RPMI8226 (cell line): Measurements from ENCODE around the gene CASP3.
"Not testable (repeated sequence)": the region's sequence is repeated elsewhere in the genome, so short reads cannot be mapped to it uniquely, and the experiment has no call there.

Experiments used
- DNase-seq: peaks from one replicate; pipeline ENCODE4 v3.0.0-alpha.2; 2015

Gene CASP3

DNA sequence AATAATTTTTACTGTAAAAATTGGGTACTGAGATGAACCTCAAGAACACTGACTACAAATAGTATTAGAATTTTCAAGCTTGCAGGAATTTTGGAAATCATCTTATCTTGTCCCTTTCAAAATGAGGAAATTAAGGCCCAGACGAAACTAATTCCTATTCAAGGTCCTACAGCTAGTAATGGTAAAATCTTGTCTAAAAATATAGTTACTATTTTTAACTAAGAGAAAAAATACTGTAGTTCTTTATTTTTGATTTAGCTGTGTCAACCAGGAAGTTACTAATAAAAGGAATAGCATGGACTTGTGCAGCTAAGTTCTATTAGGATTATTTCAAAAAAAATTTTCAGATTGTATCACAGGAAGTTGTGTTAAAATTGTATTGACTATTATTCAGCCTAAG lies 13.0 kb upstream of the CASP3 start:
- no peak for DNase-seq

- no peak for DNase-seq
Measured at GRCh38 chr4:184660978-184661377, 11.7 kb upstream of the CASP3 start.

GRCh38 chr4:184657820-184658219 lies 8.6 kb upstream of the CASP3 start:
- DNase-seq, result not testable (repeated sequence)

DNA sequence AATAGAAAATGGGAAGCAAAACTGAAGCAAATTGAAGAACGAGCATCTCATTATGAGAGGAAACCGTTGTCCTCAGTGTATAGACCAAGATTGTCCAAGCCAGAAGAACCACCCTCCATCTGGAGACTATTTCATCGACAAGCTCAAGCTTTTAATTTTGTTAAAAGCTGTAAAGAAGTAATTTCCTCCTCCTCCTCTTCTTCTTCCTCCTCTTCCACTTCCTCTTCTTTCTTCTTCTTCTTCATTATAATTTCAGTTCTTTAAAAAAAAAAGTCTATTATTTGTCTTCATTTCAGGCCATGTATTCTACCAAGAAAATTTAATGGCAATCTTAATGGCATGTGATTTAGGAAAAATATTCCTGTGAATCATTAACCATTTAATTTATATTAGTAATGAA lies 7.9 kb upstream of the CASP3 start:
- no peak for DNase-seq

DNA sequence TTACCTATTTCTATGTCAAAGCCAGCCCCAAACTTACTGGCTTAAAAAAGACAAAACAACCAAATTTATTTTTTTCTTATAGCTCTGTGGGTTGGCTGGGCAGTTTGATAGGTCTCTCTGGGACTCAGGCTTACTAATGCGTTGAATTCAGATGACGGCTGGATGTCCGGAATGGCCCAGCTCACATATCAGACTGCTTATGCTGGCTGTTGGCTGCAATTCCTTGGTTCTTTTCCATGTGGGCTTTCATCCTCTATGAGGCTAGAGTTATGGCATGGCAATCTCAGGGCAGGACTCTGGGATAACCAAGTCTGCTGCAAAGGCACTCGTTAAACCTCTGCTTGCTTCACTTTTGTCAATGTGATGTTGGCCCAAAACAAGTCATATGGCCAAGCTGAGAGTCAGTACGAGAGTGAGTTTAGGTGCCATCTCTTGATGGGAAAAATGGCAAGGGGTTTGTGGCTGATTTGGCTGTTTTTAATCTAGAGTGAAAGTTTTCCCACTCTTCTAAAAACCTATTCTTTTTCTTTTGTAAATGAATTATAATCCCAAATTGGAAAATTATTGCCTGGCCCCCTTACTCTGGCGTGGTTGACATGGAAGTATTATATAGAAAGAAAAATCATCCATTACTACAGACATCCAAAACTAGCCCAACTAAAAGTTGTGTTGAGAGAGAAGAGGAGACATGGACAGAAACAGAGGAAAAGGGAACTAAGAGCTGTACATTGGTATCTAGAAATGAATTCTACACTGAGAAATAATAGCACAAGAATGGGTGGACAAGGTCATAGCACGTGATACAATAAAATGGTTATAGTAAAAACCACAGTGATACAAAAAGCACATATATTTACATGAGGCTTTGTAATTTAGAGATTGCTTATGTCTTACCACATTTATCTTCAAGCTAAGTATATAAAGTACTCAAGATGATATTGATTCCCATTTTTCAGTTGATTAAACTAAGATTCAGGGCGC lies 6.9 kb upstream of the CASP3 start:
- DNase-seq, result no peak

GRCh38 chr4:184653650-184654049 lies 4.4 kb upstream of the CASP3 start:
- DNase-seq, result no peak

- not testable (repeated sequence) for DNase-seq
Measured at GRCh38 chr4:184652681-184653080, 3.4 kb upstream of the CASP3 start.

DNA sequence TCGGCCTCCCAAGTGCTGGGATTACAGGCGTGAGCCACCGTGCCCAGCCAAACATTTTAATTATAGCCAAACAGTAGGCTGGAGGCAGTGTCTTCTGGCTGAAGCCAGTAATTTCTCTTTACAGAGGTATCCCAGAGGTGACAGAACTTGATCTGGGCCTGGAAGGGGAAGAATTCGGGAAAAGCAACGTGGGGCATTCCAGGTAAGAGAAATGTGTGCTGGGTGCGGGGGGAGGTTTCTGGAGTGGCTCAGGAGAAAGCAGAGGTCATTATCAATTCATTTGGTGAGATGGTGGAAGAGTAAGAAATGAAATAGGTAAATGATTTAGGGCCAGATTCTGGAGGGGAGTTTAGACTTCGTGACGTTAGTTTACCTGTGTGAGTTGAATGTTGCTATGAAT lies 2.7 kb upstream of the CASP3 start:
- DNase-seq, result no peak

DNA sequence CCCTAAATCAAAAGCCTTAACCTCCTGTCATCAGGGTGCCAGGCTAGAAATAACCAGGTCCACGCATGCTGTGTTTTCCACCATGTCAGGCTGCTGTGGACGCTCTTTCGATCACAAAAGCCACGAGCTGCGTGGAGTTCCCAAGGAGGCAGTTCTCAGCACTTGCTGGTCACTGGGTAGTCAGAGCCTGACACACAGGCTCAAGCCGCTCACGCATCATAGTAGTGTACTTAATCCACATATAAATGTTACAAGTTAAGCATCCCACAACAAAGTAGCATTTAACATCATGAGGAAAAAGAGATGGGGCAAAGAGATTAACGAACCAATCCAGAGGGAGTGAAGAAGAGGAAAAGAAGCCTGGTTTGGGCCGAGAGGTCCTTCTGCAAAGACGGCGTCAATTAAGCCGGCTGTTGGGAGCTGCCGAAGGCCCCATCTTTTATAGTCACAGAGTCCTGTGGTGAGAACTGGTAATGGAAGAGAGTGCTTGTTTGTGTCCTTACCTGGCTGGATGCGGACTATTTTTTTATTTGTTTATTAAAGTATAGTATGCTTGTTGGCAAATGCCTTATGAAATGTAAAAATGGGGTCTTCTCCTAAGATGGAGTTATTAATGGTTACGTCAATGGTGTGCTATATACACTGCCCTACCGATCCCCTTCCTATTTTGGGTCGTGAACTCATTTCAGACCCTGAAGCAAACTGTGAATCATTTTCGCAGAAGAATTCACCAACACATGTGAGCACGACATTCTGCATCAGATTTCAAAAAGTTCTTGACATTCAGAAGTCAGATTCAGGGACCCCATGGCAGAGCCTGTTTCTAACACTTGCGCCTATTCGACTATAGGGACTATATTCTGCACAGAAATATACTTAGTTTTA lies 966 bp upstream of the CASP3 start:
- peak; percentile 29 for DNase-seq

DNA sequence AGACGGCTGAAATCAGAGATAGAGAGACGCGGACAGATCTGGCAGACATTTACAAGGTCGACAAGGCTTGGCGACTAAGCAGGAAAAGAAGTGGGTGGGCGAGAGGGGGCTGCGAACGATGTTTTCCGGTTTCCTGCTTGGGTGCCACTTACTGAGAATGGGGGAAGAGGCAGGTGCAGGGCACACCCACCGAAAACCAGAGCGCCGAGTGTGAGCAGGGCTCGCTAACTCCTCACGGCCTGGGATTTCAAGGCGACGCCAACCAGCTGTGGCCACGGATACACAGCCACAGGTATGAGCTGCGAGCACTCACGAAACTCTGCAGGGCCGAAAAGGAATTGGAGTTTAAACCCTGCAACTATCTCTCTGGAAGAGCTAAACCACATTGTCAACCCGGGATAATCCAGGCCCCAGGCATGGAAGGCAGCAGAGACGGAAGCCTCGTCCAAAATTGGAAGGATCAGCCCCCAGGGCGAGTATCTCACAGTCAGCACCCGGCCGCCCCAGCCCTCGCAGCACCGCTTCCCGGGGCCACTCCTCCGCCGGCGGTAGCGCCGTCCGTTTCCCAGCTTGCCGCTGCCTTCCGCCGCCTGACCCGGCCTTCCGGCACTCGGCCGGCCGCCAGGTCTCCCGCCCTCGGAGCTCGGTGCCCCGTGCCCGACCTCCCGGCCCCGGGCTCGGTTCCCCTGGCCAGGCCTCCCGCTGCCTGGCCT lies 778 bp downstream of the CASP3 start:
- peak; percentile 67 for DNase-seq

- DNase-seq, result no peak
Measured at GRCh38 chr4:184648054-184648312, 1.3 kb downstream of the CASP3 start.

DNA sequence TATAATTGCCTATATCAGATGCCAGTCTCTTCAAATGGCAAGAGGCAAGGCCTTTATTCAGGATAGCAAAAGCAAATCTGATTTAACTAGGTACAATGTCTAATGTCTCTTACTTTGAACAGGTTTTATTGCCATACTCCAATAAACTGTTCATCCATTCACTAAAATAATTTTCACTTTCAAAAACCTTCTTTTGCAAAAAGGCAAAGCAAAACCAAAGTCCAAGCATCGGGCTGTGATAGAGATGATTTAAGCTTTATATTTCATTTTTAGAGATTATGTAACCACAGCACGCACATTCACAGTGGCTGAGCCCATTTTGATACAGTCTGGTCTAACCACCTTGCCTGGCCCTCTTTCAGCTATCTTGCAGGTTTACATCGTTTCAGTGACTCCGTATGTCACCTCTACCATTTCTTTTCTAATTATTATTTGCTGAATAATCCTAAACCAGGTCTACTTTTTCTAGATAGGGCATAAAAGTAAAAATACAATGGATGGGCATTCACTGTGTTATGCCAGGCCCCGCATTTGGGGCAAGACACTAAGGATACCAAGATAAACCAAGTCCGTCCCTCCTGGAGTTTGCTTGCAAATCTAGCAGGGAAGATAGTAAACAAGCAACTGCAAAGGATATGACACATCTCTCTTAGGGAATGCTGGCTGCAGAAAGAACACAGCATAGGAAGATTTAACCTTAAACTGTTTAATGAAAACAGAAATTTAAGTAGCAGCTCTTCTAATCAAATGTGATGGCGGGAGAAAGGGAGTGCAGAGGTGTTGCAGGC lies 1.8 kb downstream of the CASP3 start:
- DNase-seq, result peak; percentile 4

DNA sequence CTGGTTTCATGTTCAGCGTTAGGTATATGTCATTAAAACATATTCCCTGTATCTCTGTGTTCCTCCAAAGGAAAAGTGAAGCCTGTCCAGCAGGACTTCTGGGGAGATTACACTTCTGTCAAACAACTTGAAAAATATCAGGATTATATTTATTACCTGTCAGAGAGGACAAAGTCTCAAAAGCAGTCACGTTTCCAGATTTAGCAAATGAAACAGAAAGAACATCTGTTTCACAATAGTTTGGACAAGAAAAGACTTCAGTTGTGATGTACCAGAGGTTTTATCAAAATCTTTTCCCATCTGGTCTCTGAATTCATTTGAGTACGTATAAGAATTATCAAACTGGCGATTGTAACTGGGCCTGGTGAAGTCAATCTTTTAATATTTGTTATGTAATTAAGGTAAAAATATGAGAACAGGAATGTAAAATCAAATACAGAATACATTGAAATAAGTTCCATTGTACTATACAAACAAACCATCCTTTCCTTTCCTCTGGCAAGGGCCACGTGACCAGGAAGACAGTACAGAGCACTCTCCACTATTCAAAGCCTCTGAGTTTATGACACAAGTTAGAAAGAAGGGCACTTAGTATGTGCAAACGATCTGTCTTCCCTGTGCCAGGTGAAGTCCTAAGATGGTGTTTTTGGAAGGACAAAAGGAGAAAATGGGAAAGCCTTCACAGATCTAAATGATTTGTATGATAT lies 3.2 kb downstream of the CASP3 start:
- no peak for DNase-seq

GRCh38 chr4:184644553-184645307 lies 4.5 kb downstream of the CASP3 start:
- DNase-seq, result no peak

GRCh38 chr4:184643731-184644130 lies 5.5 kb downstream of the CASP3 start:
- DNase-seq, result no peak

GRCh38 chr4:184641451-184641850 lies 7.8 kb downstream of the CASP3 start:
- DNase-seq, result no peak

DNA sequence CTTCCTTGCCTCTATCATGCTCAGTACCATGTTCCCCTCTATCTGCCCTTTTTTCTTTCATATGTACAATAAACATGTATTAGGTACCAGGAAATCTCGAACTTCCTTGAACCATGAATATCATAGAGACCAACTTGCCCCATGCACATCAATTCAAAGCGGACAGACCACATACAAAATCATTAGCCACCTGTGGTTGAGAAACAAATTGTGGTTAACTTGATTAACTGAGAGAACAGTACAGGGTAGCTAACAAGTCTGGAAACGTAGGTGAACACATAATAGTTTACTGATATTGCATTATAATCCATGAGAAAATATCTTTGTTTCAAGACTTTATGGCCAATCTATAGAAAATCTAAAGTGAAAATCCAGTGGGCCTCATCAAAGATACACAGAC lies 8.2 kb downstream of the CASP3 start:
- no peak for DNase-seq

DNA sequence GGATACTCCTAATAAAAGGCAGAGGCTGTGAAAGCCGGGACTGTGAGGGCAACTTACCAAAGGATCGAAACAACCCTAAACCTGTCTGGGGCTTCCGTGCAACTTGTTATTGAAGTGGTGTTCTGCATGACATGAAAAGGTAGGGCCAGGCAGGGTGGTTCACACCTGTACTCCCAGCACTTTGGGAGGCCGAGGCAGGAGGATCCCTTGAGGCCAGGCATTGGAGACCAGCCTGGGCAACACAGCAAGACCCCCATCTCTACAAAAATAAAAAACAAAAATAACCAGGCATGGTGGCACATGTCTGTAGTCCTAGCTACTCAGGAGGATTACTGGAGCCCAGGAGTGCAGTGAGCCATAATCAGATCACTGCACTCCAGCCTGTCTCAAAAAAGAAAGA lies 12.3 kb downstream of the CASP3 start:
- DNase-seq, result no peak

DNA sequence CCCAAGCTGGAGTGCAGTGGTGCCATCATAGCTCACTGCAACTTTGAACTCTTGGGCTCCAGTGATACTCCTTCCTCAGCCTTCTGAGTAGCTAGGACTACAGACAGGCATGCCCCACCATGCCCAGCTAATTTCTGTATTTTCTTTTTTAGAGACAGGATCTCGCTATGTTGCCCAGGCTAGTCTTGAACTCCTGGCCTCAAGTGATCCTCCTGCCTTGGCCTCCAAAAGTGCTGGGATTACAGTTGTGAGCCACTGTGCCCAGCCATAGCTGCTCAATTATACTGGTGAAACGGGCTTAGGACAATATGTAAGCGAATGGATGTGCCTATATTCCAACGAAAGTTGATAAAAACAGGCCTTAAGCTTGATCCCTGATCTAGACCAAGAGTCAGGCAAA lies 13.1 kb downstream of the CASP3 start:
- DNase-seq, result no peak

DNA sequence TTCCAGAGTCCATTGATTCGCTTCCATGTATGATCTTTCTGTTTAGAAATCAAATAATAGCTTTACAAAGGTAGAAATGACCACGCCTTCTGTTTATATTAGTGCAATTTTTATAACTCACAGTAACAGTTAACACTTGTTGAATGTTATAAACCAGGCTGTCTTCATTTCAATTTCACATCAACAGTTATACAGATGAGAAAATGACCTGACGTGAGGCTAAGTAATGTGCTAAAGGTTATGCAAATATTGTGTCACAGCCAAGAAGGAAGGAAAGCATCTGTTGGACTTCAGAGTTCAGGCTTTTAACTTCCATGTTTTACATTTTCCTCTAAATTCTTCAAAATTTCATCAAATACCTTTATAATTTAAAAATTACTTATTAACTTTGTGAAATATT lies 13.9 kb downstream of the CASP3 start:
- no peak for DNase-seq

- DNase-seq, result no peak
Measured at GRCh38 chr4:184632842-184633241, 16.4 kb downstream of the CASP3 start.
